CD14-positive monocyte (primary cell): Measurements from ENCODE around the gene UST. TPM values are rescaled to one million over a fixed set of nuclear protein-coding genes. Genes with fewer than 3 reads are reported as not detected.

ENCODE experiments used
- DNase-seq, 3 donors: peaks; one replicate each; pipeline ENCODE4 v3.0.0-alpha.2; 2011 to 2022
- H2AFZ ChIP-seq: 2 replicates; pipeline ENCODE4 v1.6.0; 2012; ENCODE audit warnings: mild to moderate bottlenecking, low read depth, low read length, inconsistent platforms; ENCODE audit not compliant: insufficient read depth, poor library complexity, severe bottlenecking
- H3K27ac ChIP-seq, 2 donors: 1 replicate in 1 of 2; 2 replicates in 1 of 2; pipeline ENCODE4 v1.5.1; 2012 to 2013; ENCODE audit warnings: low read length in 2 of 2, control low read depth in 1 of 2, inconsistent platforms in 1 of 2, low read depth in 1 of 2, mild to moderate bottlenecking in 1 of 2
- H3K27me3 ChIP-seq, 2 donors: one replicate each; pipeline versions ENCODE4 v1.6.0 to v1.6.1; 2011 to 2013; ENCODE audit warnings: low read length in 2 of 2; ENCODE audit not compliant: control insufficient read depth in 2 of 2, insufficient read depth in 2 of 2
- H3K36me3 ChIP-seq, 2 donors: replicated peaks in 1 of 2; 1 replicate in 1 of 2; 2 replicates in 1 of 2; pipeline versions ENCODE4 v1.5.1 to v1.6.1; 2012 to 2013; ENCODE audit warnings: low read length in 2 of 2, control low read depth in 1 of 2, inconsistent platforms in 1 of 2, mild to moderate bottlenecking in 1 of 2; ENCODE audit not compliant: insufficient read depth in 2 of 2, control insufficient read depth in 1 of 2
- H3K4me1 ChIP-seq, 2 donors: 1 replicate in 1 of 2; 2 replicates in 1 of 2; pipeline versions ENCODE4 v1.5.1 to v1.6.1; 2012 to 2013; ENCODE audit warnings: low read length in 2 of 2, control low read depth in 1 of 2, inconsistent platforms in 1 of 2, mild to moderate bottlenecking in 1 of 2, moderate library complexity in 1 of 2; ENCODE audit not compliant: insufficient read depth in 2 of 2, control insufficient read depth in 1 of 2
- H3K4me2 ChIP-seq: replicated peaks from 2 replicates; pipeline ENCODE3; 2012; ENCODE audit warnings: low read length, moderate library complexity, mild to moderate bottlenecking; ENCODE audit not compliant: poor library complexity, severe bottlenecking; ENCODE audit errors: extremely low read depth
- H3K4me3 ChIP-seq, 3 experiments: fragments of 200-600 bp in 1 of 3; sonication (generic) in 1 of 3; replicated peaks in 1 of 3; 1 replicate in 2 of 3; 2 replicates in 1 of 3; pipeline ENCODE4 v1.5.1; 2011 to 2013; ENCODE audit warnings: low read length in 3 of 3, mild to moderate bottlenecking in 3 of 3, control low read depth in 2 of 3, low read depth in 2 of 3, inconsistent platforms in 1 of 3, moderate library complexity in 1 of 3
- H3K79me2 ChIP-seq: 2 replicates; pipeline ENCODE4 v1.6.0; 2012; ENCODE audit warnings: mild to moderate bottlenecking, control low read depth, inconsistent platforms, low read length, moderate library complexity; ENCODE audit not compliant: insufficient read depth
- H3K9ac ChIP-seq: 2 replicates; pipeline ENCODE4 v1.6.0; 2017; ENCODE audit warnings: low read length, mild to moderate bottlenecking; ENCODE audit not compliant: insufficient read depth, poor library complexity, severe bottlenecking
- H3K9me3 ChIP-seq, 2 donors: replicated peaks in 1 of 2; 1 replicate in 1 of 2; 2 replicates in 1 of 2; pipeline versions ENCODE4 v1.5.1 to v1.6.1; 2012 to 2013; ENCODE audit warnings: low read length in 2 of 2, control low read depth in 1 of 2; ENCODE audit not compliant: control insufficient read depth in 1 of 2, insufficient read depth in 1 of 2
- H4K20me1 ChIP-seq: 2 replicates; pipeline ENCODE4 v1.6.0; 2012; ENCODE audit warnings: mild to moderate bottlenecking, low read length, control low read depth, moderate library complexity; ENCODE audit not compliant: insufficient read depth
- H3K27ac Mint-ChIP-seq, 7 donors: one replicate each; pipeline ENCODE4 v1.8.0; 2020; ENCODE audit warnings: mild to moderate bottlenecking in 7 of 7, mixed read lengths in 7 of 7, moderate library complexity in 6 of 7, inconsistent platforms in 2 of 7
- H3K27me3 Mint-ChIP-seq, 3 donors: one replicate each; pipeline ENCODE4 v1.8.0; 2021 to 2022; ENCODE audit warnings: low read depth in 3 of 3, mild to moderate bottlenecking in 3 of 3, mixed read lengths in 3 of 3, moderate library complexity in 3 of 3, inconsistent platforms in 1 of 3
- H3K36me3 Mint-ChIP-seq, 2 donors: one replicate each; pipeline ENCODE4 v1.8.0; 2020; ENCODE audit warnings: mixed read lengths in 2 of 2, inconsistent platforms in 1 of 2, mild to moderate bottlenecking in 1 of 2
- H3K4me1 Mint-ChIP-seq: one replicate; pipeline ENCODE4 v1.8.0; 2020; ENCODE audit warnings: mild to moderate bottlenecking, mixed read lengths
- H3K4me3 Mint-ChIP-seq, 2 donors: one replicate each; pipeline ENCODE4 v1.8.0; 2020; ENCODE audit warnings: mild to moderate bottlenecking in 2 of 2, mixed read lengths in 2 of 2, moderate library complexity in 1 of 2
- H3K9me3 Mint-ChIP-seq, 7 donors: one replicate each; pipeline ENCODE4 v1.8.0; 2020 to 2022; ENCODE audit warnings: mixed read lengths in 7 of 7, mild to moderate bottlenecking in 6 of 7, moderate library complexity in 6 of 7, inconsistent platforms in 2 of 7
- CTCF ChIP-seq: fragments of 200-600 bp; IDR thresholded peaks from one replicate; pipeline ENCODE4 v1.8.0; 2022; ENCODE audit warnings: antibody characterized with exemption, mild to moderate bottlenecking
- WGBS: methylation state at CpG from one replicate; pipeline ENCODE4 v1.1.5; 2013; ENCODE audit warnings: missing lambda C conversion rate; ENCODE audit not compliant: insufficient coverage; 5-methylcytosine and 5-hydroxymethylcytosine counted together
- intact Hi-C, 2 donors: fragments of 100-400 bp; cut with micrococcal nuclease; formaldehyde crosslinking; loops; one replicate each; pipeline versions ENCODE4 v1.15.0 to v1.15.1; 2023
- polyA plus RNA-seq, 3 donors: library from polyadenylated mRNA; depleted of rRNA in 1 of 3; unstranded in 2 of 3; stranded (reverse) in 1 of 3; fragments of 300-500 nt in 2 of 3; fragments of >200 nt in 1 of 3; fragmentation: Illumina TruSeq in 2 of 3; gene quantifications; 1 replicate in 2 of 3; 2 replicates in 1 of 3; pipeline ENCODE4 v1.2.3, GENCODE V29; 2012 to 2021

UST gene
- polyA plus RNA-seq, 3 donors, result 0.33 to 0.53 (median 0.48) TPM

GRCh38 chr6:148807784-148808183, 61.0 kb downstream of the UST start:
- H3K9me3 Mint-ChIP-seq, result peaks cover 0 to 14% (median 2%) of the 10 kb centered on the region in 7 donors
- H3K4me3 Mint-ChIP-seq, result no peak overlapping the region
- no peak overlapping the region for H3K4me3 ChIP-seq
- no peak overlapping the region for H3K27ac ChIP-seq
- TF ChIP-seq CTCF, result no peak
- no peaks in the 10 kb centered on the region for H3K9me3 ChIP-seq
- intact Hi-C loops, result no loop called here
- H3K36me3 Mint-ChIP-seq, result no peaks in the 10 kb centered on the region
- H3K4me1 ChIP-seq, result no peaks in the 10 kb centered on the region
- no peaks in the 10 kb centered on the region for H3K79me2 ChIP-seq
- no peaks in the 10 kb centered on the region for H3K36me3 ChIP-seq
- H3K4me2 ChIP-seq, result no peak overlapping the region
- H3K27ac Mint-ChIP-seq, result no peak overlapping the region
- no peaks in the 10 kb centered on the region for H4K20me1 ChIP-seq
- no peaks in the 10 kb centered on the region for H3K27me3 ChIP-seq
- H3K9ac ChIP-seq, result no peak overlapping the region
- peaks cover 2 to 8% (median 5%) of the 10 kb centered on the region in 3 donors for H3K27me3 Mint-ChIP-seq
- H2AFZ ChIP-seq, result no peak overlapping the region
- no peak for DNase-seq
- 100% methylated on average over 1 of the region's 7 CpGs for WGBS
- no peaks in the 10 kb centered on the region for H3K4me1 Mint-ChIP-seq

GRCh38 chr6:148808786-148809304, 62.0 kb downstream of the UST start:
- intact Hi-C loops, result no loop called here
- H3K36me3 ChIP-seq, result no peaks in the 10 kb centered on the region
- H3K4me2 ChIP-seq, result no peak overlapping the region
- Mint-ChIP-seq H3K4me3 (no peak overlapping the region), H3K27me3 (peaks cover 2 to 6% (median 5%) of the 10 kb centered on the region in 3 donors), H3K36me3 (no peaks in the 10 kb centered on the region), H3K4me1 (no peaks in the 10 kb centered on the region), H3K9me3 (peaks cover 0 to 14% (median 3%) of the 10 kb centered on the region in 7 donors), H3K27ac (peak overlapping the region in 1 of 7 donors; percentile 58)
- H3K79me2 ChIP-seq, result no peaks in the 10 kb centered on the region
- H3K4me3 ChIP-seq, result no peak overlapping the region
- no peaks in the 10 kb centered on the region for H4K20me1 ChIP-seq
- DNase-seq, result no peak
- H3K9ac ChIP-seq, result no peak overlapping the region
- H3K27me3 ChIP-seq, result no peaks in the 10 kb centered on the region
- 63% methylated on average over 2 of the region's 5 CpGs for WGBS
- H2AFZ ChIP-seq, result no peak overlapping the region
- H3K9me3 ChIP-seq, result no peaks in the 10 kb centered on the region
- H3K27ac ChIP-seq, result no peak overlapping the region
- no peak for TF ChIP-seq CTCF
- no peaks in the 10 kb centered on the region for H3K4me1 ChIP-seq
